ENCODE data around the gene HDAC9. TPM values are rescaled to one million over a fixed set of nuclear protein-coding genes. Genes with fewer than 3 reads are reported as not detected.

Gene HDAC9
- total RNA-seq, 1 donor from 2014 or later: 27.6 TPM

- Mint-ChIP-seq H3K27ac (ENCODE audit: unreplicated experiment) (peak overlapping the region; percentile 47), H3K9me3 (ENCODE audit: unreplicated experiment) (no peaks in the 10 kb centered on the region), H3K4me1 (ENCODE audit: low read depth, unreplicated experiment) (peaks cover 22% of the 10 kb centered on the region), H3K36me3 (ENCODE audit: low read depth, unreplicated experiment) (no peaks in the 10 kb centered on the region), H3K27me3 (ENCODE audit: low read depth, unreplicated experiment) (no peaks in the 10 kb centered on the region), H3K4me3 (ENCODE audit: unreplicated experiment) (no peak overlapping the region)
- H2AFZ ChIP-seq (ENCODE audit: low read depth, low read length): no peak overlapping the region
- H3K27ac ChIP-seq (ENCODE audit: low read depth, low read length): no peak overlapping the region
- no peak overlapping the region for H3K4me2 ChIP-seq (ENCODE audit: low read length)
- no peak overlapping the region for H3K9ac ChIP-seq (ENCODE audit: low read length)
- FAIRE-seq (no peak), DNase-seq (ENCODE audit: low read depth) (peak; percentile 62)
- no peaks in the 10 kb centered on the region for H3K36me3 ChIP-seq (ENCODE audit: insufficient read depth, low read length)
- H4K20me1 ChIP-seq (ENCODE audit: insufficient read depth, low read length): no peaks in the 10 kb centered on the region
- H3K79me2 ChIP-seq (ENCODE audit: insufficient read depth, low read length): no peaks in the 10 kb centered on the region
- H3K27me3 ChIP-seq (ENCODE audit: insufficient read depth, low read length): no peaks in the 10 kb centered on the region
- H3K9me3 ChIP-seq (ENCODE audit: insufficient read depth, low read depth, low read length): no peaks in the 10 kb centered on the region
- no peak overlapping the region for H3K4me3 ChIP-seq (ENCODE audit: insufficient read depth, low read depth, low read length)
- H3K4me1 ChIP-seq (ENCODE audit: insufficient read depth, low read length): peaks cover 9% of the 10 kb centered on the region
- TF ChIP-seq EZH2 (IDR thresholded peaks at IDR 0.05; ENCODE audit: insufficient read depth, low read length) (no peak), CTCF (IDR thresholded peaks at IDR 0.05; ENCODE audit: insufficient read depth, low read depth, low read length) (no peak)
Observed at GRCh38 chr7:18760631-18761445, 265.3 kb downstream of the HDAC9 start.

GRCh38 chr7:18762189-18762588 lies 266.6 kb downstream of the HDAC9 start:
- H3K36me3 Mint-ChIP-seq (ENCODE audit: low read depth, unreplicated experiment): no peaks in the 10 kb centered on the region
- Histone ChIP-seq H3K4me2 (ENCODE audit: low read length) (peak overlapping the region; percentile 69), H4K20me1 (ENCODE audit: insufficient read depth, low read length) (no peaks in the 10 kb centered on the region), H3K4me3 (ENCODE audit: insufficient read depth, low read depth, low read length) (no peak overlapping the region), H2AFZ (ENCODE audit: low read depth, low read length) (peak overlapping the region; percentile 45), H3K27ac (ENCODE audit: low read depth, low read length) (peak overlapping the region; percentile 70), H3K79me2 (ENCODE audit: insufficient read depth, low read length) (no peaks in the 10 kb centered on the region), H3K27me3 (ENCODE audit: insufficient read depth, low read length) (no peaks in the 10 kb centered on the region), H3K36me3 (ENCODE audit: insufficient read depth, low read length) (no peaks in the 10 kb centered on the region), H3K9me3 (ENCODE audit: insufficient read depth, low read depth, low read length) (no peaks in the 10 kb centered on the region), H3K9ac (ENCODE audit: low read length) (peak overlapping the region; percentile 27), H3K4me1 (ENCODE audit: insufficient read depth, low read length) (peaks cover 9% of the 10 kb centered on the region)
- no peaks in the 10 kb centered on the region for H3K9me3 Mint-ChIP-seq (ENCODE audit: unreplicated experiment)
- H3K4me1 Mint-ChIP-seq (ENCODE audit: low read depth, unreplicated experiment): peaks cover 19% of the 10 kb centered on the region
- H3K4me3 Mint-ChIP-seq (ENCODE audit: unreplicated experiment): no peak overlapping the region
- no peak for TF ChIP-seq CTCF (IDR thresholded peaks at IDR 0.05; ENCODE audit: insufficient read depth, low read depth, low read length)
- no peak for TF ChIP-seq EZH2 (IDR thresholded peaks at IDR 0.05; ENCODE audit: insufficient read depth, low read length)
- peak overlapping the region; percentile 83 for H3K27ac Mint-ChIP-seq (ENCODE audit: unreplicated experiment)
- FAIRE-seq (peak; percentile 62), DNase-seq (ENCODE audit: low read depth) (peak; percentile 94)
- H3K27me3 Mint-ChIP-seq (ENCODE audit: low read depth, unreplicated experiment): no peaks in the 10 kb centered on the region

- no peaks in the 10 kb centered on the region for H3K79me2 ChIP-seq (ENCODE audit: insufficient read depth, low read length)
- peak overlapping the region; percentile 43 for H3K27ac ChIP-seq (ENCODE audit: low read depth, low read length)
- peaks cover 39% of the 10 kb centered on the region for H3K4me1 ChIP-seq (ENCODE audit: insufficient read depth, low read length)
- H3K9me3 Mint-ChIP-seq (ENCODE audit: unreplicated experiment): no peaks in the 10 kb centered on the region
- no peak overlapping the region for H3K9ac ChIP-seq (ENCODE audit: low read length)
- FAIRE-seq (peak; percentile 87), DNase-seq (ENCODE audit: low read depth) (peak; percentile 49)
- H3K4me1 Mint-ChIP-seq (ENCODE audit: low read depth, unreplicated experiment): peaks cover 40% of the 10 kb centered on the region
- H3K27me3 Mint-ChIP-seq (ENCODE audit: low read depth, unreplicated experiment): no peaks in the 10 kb centered on the region
- no peaks in the 10 kb centered on the region for H3K36me3 ChIP-seq (ENCODE audit: insufficient read depth, low read length)
- H4K20me1 ChIP-seq (ENCODE audit: insufficient read depth, low read length): no peaks in the 10 kb centered on the region
- no peaks in the 10 kb centered on the region for H3K36me3 Mint-ChIP-seq (ENCODE audit: low read depth, unreplicated experiment)
- no peak overlapping the region for H3K4me3 Mint-ChIP-seq (ENCODE audit: unreplicated experiment)
- TF ChIP-seq CTCF (IDR thresholded peaks at IDR 0.05; ENCODE audit: insufficient read depth, low read depth, low read length) (no peak), EZH2 (IDR thresholded peaks at IDR 0.05; ENCODE audit: insufficient read depth, low read length) (no peak)
- no peak overlapping the region for H3K27ac Mint-ChIP-seq (ENCODE audit: unreplicated experiment)
- peak overlapping the region; percentile 65 for H3K4me2 ChIP-seq (ENCODE audit: low read length)
- no peak overlapping the region for H3K4me3 ChIP-seq (ENCODE audit: insufficient read depth, low read depth, low read length)
- no peak overlapping the region for H2AFZ ChIP-seq (ENCODE audit: low read depth, low read length)
- no peaks in the 10 kb centered on the region for H3K9me3 ChIP-seq (ENCODE audit: insufficient read depth, low read depth, low read length)
- no peaks in the 10 kb centered on the region for H3K27me3 ChIP-seq (ENCODE audit: insufficient read depth, low read length)
Observed at GRCh38 chr7:18768256-18768655, 272.7 kb downstream of the HDAC9 start.

Measured in astrocyte (in vitro differentiated cells and primary cell).